Skin epidermis (tissue), 12 donors: Measurements from ENCODE around the gene U2AF2.
"Not testable (repeated sequence)": the region's sequence is repeated elsewhere in the genome, so short reads cannot be mapped to it uniquely, and the experiment has no call there.

Source experiments
- H3K27ac ChIP-seq, 21 experiments: fragments of 200-600 bp; sonication (generic) in 11 of 21; one replicate each; pipeline ENCODE4 v1.5.0; 2020; ENCODE audit warnings: mild to moderate bottlenecking in 3 of 21, inconsistent platforms in 2 of 21, moderate library complexity in 2 of 21
- H3K4me3 ChIP-seq, 7 experiments: fragments of 200-600 bp; sonication (generic) in 2 of 7; one replicate each; pipeline ENCODE4 v1.5.0; 2020; ENCODE audit warnings: inconsistent platforms in 2 of 7, mild to moderate bottlenecking in 2 of 7, moderate library complexity in 1 of 7

Gene U2AF2

DNA sequence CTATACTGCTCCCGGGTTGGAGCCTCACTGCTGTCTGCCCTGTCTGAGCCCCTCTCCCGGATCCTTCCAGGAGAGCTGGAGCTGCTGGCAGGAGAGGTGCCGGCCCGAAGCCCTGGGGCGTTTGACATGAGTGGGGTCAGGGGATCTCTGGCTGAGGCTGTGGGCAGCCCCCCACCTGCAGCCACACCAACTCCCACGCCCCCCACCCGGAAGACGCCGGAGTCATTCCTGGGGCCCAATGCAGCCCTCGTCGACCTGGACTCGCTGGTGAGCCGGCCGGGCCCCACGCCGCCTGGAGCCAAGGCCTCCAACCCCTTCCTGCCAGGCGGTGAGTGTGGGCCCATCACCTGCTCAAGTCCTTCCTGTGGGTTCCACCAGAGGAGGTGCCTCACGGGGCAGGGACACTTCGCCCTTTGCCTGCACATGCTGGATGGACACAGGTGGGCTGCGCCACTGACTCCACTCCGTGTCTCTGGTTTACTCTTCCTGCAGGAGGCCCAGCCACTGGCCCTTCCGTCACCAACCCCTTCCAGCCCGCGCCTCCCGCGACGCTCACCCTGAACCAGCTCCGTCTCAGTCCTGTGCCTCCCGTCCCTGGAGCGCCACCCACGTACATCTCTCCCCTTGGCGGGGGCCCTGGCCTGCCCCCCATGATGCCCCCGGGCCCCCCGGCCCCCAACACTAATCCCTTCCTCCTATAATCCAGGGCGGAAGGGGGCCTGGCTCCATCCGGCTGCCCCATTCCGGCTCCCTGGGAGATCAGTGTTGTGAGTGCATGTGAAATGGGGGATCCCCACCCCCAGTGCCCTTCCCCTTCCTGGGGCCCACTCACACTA lies 40.0 kb downstream of the U2AF2 start:
- no peak overlapping the region for H3K27ac ChIP-seq

DNA sequence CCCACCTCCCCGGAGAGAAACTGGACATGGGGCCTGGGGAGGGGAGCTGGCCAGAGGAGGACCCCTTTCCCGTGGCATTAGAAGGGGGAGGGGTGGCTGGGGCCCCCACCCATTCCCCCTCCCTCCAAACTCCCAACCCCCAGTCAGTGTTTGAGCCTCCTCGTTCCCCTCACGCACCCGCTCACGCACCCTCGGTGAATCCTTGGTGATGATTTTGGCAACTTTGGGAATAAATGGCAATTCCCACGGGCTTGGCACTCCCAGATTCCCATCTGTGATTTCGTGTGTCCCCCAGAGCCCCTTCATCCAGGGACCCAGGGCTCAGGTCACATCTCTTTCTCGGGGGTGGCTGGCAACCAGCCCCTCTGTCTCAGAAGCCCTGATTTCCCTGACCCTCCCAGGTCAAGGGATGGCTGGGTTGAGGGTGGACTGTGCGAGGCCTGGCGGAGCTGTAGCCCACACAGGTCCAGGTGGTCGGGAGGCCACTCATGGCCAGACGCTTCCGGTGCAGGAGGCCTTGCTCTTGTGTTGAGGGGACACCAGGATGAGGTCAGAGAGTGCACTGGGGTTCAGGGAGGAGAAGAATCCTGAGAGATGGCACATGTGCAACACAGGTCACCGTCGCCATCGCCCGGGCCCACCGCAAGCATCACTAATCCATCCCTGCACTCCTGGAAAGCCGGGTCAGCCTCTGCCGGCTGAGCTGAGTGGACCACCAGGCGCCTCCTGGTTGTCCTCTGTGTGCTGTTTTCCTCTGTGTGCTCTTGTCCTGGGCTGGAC lies 40.9 kb downstream of the U2AF2 start:
- no peak overlapping the region for H3K27ac ChIP-seq

More for the DNA sequence above, 40.0 kb downstream of the U2AF2 start:
- H3K4me3 ChIP-seq = no peak overlapping the region

DNA sequence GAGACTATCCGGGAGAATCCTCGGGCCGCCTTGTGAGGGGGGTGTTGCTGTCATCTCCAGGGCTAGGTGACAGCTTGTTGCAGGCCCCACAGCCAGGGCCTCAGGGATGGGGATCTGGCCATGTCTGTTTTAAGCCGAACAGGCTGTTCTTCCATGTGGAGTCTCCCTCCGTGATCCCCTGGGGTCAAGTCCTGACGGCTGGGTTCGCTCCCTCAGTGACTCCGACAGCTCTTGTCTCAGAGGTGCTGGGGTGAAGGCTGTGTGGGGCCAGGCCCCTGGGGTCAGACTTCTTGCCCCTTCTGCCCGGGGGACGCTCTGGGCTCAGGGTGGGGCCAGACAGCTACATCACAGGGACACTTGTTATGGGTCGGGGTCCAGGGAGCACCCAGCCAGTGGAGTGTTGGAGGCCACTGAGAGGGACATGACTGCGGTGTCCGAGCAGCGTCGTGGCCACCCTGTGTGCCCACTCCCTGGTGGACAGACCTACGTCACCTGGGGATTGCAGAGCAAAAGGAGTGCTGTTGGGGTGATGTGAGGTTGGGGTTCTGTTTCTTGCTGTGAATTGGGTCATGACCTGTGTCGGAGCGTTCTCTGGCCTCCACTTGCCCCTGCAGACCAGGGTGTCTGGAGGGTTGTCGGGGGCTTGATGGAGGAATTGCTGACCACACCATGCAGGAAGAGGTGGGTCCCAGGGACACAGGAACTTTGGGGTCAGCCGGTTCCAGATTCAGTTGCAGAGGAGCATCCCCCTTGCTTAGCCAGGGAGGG lies 41.6 kb downstream of the U2AF2 start:
- Histone ChIP-seq H3K4me3 (no peak overlapping the region), H3K27ac (no peak overlapping the region)

More for the DNA sequence above, 40.9 kb downstream of the U2AF2 start:
- no peak overlapping the region for H3K4me3 ChIP-seq

DNA sequence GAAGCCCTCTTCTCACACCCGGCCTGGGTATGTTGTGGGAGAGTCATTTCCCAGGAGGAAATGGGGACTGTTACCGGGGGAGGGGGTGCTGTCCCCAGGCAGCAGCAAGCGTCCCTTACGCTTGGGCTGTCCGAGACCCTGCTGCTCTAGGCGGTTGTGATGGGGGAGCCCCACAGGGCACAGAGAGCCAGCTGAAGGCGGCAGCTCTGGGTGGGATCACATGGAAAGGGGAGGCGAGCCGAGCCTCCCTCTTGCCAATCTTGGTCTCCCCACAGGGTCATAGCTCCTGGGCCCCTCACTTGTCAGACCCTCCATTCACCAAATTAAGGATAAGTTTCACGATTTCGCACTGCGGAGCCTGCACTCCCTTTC lies 42.2 kb downstream of the U2AF2 start:
- Histone ChIP-seq H3K27ac (no peak overlapping the region), H3K4me3 (no peak overlapping the region)

DNA sequence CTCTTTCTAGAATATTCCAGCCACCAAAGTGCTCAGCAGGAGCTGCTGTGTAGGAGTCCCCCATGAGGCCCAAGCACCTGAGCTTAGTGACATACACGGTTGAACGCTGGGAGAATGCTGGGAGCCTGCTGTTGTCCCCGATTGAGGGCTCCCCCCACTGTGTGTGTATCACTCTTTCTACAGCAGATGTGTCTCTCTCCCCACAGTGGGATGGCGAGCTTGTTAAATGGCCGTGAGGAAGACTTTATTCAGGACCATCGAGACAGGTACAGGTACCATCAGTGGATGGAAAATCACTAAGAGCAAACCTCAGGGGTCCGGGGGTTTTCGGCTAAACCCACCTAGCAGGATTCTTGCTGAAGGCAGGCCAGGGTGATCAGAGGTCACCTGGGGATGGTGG lies 42.9 kb downstream of the U2AF2 start:
- Histone ChIP-seq H3K4me3 (no peak overlapping the region), H3K27ac (no peak overlapping the region)

DNA sequence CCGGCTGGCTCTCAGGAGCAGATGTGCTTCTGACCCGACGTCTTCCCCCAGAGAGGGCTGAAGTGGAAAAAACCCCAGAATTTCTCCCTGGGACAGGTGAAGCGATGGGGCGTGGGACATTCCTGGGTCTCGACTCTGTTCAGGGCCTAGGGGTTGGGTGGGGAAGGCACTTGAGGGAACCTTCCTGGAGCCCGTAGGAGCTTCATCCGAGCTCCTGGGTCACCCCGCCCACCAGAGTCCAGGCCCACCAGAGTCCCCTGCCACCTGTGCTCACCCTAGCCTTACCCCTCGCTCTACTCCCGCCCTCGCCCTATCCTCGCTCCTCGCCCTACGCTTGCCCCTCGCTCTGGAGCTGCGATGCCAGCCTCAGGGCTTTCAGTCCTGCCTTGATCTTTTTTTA lies 43.4 kb downstream of the U2AF2 start:
- no peak overlapping the region for H3K4me3 ChIP-seq
- H3K27ac ChIP-seq = no peak overlapping the region

DNA sequence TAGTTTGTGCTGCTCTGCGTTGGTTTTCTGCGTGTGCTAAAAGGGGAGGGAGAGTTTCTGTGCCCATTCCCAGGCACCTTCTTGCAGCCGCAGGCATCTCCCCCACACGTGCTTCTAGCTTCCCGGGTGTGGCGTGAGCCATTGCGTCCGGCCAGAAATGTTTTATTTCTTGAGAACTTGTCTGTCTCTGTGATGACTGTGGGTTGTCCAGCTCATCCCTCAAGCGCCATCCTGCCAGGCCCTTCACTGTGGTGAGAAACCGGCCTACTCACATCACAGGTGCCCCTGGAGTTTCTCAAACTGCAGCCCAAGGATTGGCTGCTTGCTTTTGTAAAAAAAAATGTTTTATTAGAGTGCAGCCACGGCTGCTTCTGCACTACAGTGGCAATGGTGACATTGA lies 44.4 kb downstream of the U2AF2 start:
- no peak overlapping the region for H3K27ac ChIP-seq
- no peak overlapping the region for H3K4me3 ChIP-seq

DNA sequence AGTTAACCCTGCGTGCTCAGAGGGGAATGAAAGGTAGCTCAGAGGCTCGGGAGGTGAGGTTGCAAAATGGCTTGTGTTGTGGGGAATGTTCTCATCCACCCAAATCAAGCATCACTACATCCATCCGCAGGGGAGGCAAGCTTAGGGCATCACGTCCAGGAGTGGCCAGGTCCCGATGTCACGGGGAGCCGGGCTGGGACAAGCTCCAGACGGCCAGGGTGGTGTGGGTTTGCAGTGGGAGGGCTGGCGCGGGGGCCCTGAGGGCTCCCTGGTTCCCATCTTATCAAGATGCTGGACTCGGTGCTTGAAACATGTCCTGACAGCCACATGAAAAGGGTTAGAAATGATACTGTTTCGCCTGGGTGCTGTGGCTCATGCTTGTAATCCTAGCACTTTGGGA lies 46.0 kb downstream of the U2AF2 start:
- Histone ChIP-seq H3K27ac (no peak overlapping the region), H3K4me3 (no peak overlapping the region)

DNA sequence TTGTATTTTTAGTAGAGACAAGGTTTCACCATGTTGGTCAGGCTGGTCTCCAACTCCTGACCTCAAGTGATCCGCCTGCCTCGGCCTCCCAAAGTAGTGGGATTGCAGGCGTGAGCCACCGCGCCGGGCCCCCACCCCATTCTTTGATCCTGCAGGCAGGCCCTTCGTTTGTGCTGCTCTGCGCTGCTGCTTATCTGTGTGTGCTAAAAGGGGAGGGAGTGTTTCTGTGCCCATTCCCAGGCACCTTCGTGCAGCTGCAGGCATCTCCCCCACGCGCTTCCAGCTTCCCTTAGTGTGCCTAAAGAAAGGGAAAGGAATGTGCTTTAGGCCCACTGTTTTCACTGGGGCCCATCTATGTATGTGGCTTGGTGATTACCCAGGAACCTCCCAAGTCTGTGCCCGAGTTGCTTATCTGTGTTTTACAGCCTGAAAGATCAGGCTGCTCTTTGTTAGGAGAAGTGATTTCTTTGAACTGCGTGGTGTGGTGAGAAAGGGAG lies 47.3 kb downstream of the U2AF2 start:
- no peak overlapping the region for H3K27ac ChIP-seq
- H3K4me3 ChIP-seq = no peak overlapping the region

DNA sequence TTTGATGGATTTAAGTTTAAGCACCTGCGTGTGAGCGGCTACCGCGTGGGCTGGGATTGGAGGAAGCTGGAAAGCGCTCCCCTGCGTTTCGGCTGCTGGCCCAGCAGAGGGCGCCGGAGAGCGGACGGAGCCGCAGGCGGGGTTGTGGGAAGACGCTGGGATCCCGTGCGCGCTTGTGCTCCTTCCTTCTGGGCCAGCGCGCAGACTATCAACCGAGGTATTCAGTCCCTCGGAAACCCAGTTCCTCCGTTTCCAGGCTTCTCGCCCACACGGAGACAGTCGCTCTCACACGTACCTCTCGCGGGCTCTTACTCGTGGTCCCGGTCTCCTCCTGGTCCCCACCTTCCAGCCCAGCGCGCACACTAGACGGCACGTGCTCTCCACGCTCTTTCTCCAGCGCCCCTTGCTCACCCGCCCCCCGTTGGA lies 49.0 kb downstream of the U2AF2 start:
- Histone ChIP-seq H3K4me3 (no peak overlapping the region), H3K27ac (no peak overlapping the region)

DNA sequence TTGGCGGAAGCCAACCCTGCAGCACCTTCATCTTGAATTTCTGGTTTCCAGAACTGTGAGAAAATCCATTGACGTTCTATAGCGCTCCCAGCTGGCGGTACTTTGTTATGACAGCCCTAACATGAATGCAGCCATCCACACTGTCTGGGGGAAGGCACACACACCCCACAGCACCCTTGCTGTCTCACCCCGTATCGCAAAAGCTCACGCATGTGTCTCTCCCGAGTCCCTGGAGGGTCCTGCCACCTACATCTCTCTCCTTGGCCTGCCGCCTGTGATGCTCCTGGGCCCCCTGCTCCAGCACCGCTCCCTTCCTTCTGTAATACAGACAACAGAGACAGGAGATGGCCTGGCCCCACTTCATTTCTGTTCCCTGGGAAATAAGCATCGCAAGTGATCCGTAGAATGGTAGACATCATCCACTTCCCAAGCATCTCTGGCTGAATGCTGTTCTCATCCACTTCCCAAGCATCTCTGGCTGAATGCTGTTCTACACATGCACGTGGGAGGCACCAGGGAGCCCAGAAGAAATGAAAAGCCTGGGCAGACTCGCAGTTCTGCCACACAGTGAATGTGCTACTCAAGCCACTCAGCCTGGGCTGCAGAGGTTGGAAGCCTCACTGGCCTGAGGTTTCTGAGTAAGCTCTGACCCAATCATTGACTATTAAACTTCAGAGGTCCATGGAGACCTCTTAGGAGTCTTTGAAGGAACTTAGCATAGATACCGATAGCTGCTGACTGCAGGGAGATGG lies 49.8 kb downstream of the U2AF2 start:
- no peak overlapping the region for H3K27ac ChIP-seq

DNA sequence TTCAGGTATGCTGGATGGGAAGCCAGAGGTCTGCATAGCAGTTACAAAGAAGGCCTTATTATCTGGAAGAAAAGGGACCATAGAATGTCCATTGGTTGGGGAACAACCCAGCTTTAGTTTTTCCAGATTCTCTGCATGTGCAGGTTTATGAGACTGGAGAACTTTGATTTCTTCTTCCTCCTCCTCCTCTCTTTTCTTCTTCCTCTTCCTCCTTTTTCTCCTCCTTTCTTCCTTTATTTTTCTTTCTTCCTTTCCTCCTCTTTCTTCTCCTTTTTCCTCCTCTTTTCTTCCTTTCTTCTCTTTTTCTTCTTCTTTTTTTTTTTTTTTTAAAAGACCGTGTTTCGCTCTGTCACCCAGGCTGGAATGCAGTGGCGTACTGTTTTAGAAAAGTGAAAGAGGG lies 51.1 kb downstream of the U2AF2 start:
- no peak overlapping the region for H3K4me3 ChIP-seq
- H3K27ac ChIP-seq = no peak overlapping the region

More for the DNA sequence above, 49.8 kb downstream of the U2AF2 start:
- no peak overlapping the region for H3K4me3 ChIP-seq

DNA sequence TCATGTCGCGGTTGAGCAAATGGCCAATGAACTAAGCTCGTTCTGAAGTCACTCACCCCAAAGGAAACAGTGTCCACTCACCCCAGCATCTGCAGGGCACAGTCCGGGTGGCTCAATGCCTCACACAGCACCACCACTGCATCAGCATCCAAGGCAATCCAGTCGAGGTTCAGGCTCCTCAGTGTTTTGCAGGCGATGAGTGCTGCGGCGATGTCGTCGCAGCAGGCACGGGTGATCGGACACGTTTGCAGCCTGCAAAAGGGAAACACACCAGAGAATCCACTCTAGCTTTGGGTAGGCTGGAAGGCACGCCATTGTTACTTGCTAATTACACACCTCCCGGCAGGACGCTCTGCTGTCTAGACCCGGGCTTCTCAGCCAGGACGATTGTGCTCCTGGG lies 56.9 kb downstream of the U2AF2 start:
- H3K27ac ChIP-seq = no peak overlapping the region

DNA sequence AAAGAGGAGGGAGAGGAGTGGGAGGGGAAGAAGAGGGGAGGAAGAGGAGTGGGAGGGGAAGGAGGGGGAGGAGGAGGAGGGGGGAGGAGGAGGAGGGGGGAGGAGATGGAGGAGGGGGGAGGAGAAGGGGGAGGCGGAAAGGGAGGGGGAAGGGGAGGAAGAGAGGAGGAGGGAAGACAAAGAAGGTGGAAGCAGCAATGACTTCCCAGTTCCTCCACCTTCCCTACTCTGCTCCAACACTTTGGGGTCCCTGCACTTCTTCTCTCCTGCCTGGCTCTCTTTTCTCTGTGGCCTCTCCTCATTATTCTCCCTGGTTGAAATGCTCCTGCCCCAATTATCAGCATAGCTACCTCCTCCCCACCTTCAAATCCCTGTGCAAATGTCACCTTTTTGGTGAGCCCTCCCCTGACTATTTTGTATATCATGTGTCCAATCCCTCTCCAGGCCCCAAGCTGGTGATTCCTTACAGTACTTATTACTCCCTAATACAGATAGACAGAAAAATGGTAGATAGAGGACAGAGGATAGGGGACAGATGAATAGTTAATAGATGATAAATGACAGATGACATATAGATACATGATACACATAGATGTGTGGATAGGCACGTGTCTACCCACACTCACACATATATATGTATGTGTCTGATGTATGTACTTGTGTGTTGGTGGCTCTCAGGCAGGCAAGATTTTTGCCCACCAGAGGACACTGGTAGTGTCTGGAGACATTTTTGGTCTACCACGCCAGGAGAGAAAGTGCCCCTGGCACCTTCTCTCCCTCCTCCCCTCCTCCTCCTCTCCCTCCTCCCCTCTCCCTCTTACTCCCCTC lies 58.2 kb downstream of the U2AF2 start:
- Histone ChIP-seq H3K27ac (no peak overlapping the region), H3K4me3 (no peak overlapping the region)

More for the DNA sequence above, 56.9 kb downstream of the U2AF2 start:
- no peak overlapping the region for H3K4me3 ChIP-seq

DNA sequence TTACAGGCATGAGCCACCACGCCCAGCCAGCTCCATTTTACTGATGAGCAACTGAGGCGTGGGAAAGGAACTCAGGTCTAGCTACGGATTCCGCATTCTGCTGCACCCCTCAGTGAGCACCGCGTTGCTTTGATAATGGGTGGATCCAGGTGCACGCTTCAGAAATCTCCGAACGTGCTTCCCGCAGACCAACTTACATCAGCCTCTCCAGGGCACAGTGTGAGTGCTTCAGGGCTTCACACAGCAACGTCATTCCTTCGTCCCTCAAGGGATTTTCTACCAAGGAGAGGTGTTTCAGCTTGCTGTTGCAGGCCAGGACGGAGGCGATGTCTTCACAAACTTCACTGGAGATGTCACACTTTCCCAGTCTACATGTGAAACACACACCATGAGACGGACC lies 61.7 kb downstream of the U2AF2 start:
- no peak overlapping the region for H3K4me3 ChIP-seq
- no peak overlapping the region for H3K27ac ChIP-seq

DNA sequence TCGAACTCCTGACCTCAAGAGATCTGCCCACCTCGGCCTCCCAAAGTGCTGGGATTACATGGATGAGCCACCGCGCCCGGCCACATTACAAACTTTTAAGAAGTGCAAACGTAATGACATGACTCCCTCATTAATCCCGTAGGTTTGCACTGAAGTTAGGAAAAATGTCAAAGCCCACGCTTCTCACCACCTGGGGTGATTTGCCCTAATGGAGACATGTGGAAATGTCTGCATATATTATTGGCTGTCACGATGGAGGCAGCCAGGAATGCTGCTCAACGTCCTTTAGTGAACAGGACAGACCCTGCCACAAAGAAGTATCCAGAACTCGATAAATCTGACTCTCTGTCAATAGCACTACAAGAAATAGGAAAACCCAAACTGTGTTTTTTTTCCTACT lies 62.4 kb downstream of the U2AF2 start:
- H3K4me3 ChIP-seq = no peak overlapping the region
- H3K27ac ChIP-seq = no peak overlapping the region

DNA sequence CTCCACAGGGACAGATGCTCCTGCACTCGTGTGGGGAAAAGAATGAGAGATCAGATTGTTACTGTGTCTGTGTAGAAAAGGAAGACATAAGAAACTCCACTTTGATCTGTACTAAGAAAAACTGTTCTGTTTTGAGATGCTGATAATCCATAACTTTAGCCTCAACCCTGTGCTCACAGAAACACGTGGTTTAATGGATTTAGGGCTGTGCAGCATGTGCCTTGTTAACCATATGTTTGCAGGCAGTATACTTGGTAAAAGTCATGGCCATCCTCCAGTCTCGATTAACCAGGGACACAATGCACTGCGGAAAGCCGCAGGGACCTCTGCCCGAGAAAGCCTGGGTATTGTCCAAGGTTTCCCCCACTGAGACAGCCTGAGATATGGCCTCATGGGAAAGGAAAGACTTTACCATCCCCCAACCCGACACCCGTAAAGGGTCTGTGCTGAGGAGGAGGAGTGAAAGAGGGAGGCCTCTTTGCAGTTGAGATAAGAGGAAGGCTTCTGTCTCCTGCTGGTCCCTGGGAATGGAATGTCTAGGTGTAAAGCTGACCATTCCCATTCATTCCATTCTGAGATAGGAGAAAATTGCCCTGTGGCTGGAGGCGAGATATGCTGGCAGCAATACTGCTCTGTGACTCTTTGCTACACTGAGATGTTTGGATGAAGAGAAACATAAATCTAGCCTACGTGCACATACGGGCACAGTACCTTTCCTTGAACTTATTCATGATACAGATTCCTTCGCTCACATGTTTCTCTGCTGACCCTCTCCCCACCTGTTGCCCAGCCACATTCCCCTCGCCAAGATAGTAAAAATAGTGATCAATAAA lies 63.3 kb downstream of the U2AF2 start:
- not testable (repeated sequence) for H3K27ac ChIP-seq, H3K4me3 ChIP-seq

DNA sequence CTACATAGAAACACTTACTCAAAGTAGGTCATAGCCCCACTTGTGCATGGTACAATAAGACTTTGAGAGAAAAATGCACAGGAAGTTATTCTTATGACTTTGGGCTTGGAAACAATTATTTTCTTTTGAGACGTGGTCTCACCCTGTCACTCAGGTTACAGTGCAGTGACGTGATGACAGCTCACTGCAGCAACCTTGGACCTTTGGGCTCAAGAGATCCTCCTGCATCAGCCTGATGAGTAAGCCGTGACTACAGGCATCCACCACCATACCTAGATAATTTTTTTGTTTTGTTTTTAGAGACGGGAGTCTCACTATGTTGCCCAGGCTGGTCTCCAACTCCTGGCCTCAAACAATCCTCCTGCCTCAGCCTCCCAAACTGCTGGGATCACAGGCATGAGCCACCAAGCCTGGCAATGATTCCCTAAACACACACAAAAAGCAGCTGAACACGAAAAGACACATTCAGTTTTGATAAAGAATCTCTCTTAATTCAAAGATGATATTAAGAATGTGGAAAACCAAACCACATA lies 65.4 kb downstream of the U2AF2 start:
- Histone ChIP-seq H3K4me3 (no peak overlapping the region), H3K27ac (no peak overlapping the region)
